Colonic mucosa (tissue), 4 donors: ENCODE results near the gene HSDL2. TPM values are rescaled to one million over a fixed set of nuclear protein-coding genes. Genes with fewer than 3 reads are reported as not detected.

Experiments
- DNase-seq: peaks from one replicate; pipeline ENCODE4 v3.0.0-alpha.2; 2020
- H3K27ac ChIP-seq: fragments of 200-600 bp; one replicate; pipeline ENCODE4 v1.8.0; 2021
- H3K27me3 ChIP-seq: fragments of 200-600 bp; one replicate; pipeline ENCODE4 v1.8.0; 2021
- H3K36me3 ChIP-seq: fragments of 200-600 bp; one replicate; pipeline ENCODE4 v1.8.0; 2021
- H3K4me1 ChIP-seq: fragments of 200-600 bp; one replicate; pipeline ENCODE4 v1.8.0; 2021; ENCODE audit warnings: mild to moderate bottlenecking
- H3K4me3 ChIP-seq: fragments of 200-600 bp; one replicate; pipeline ENCODE4 v1.8.0; 2021
- H3K9ac ChIP-seq, 2 donors: one replicate each; pipeline ENCODE4 v1.7.0; 2013; ENCODE audit warnings: control low read depth in 2 of 2, low read depth in 2 of 2, low read length in 2 of 2
- H3K9me3 ChIP-seq: fragments of 200-600 bp; one replicate; pipeline ENCODE4 v1.8.0; 2021
- intact Hi-C: fragments of 100-400 bp; cut with DNase I; formaldehyde crosslinking; loops from one replicate; pipeline ENCODE4 v1.14.1; 2022
- total RNA-seq, 2 donors: library from RNA; stranded (reverse); fragmentation: NEBNext Ultra II Directional in 1 of 2; extraction: Animal tissue kit (Norgen Biotek cat#: 25700) in 1 of 2; gene quantifications; one replicate each; pipeline ENCODE4 v1.2.1, GENCODE V29; 2021
- TF ChIP-seq, protein P1 (sequence below): fragments of 200-600 bp; IDR thresholded peaks from one replicate; pipeline ENCODE4 v1.8.0; 2022; ENCODE audit warnings: antibody characterized with exemption, mild to moderate bottlenecking
- donor health status: healthy.
- donor health status: DM: no; HTN: no; CAD: no.
- donor health status: DM: no; HTN: no; CAD: no.

HSDL2 gene
- total RNA-seq, 2 donors from 2014 or later: 45.4 to 48.9 TPM

DNA sequence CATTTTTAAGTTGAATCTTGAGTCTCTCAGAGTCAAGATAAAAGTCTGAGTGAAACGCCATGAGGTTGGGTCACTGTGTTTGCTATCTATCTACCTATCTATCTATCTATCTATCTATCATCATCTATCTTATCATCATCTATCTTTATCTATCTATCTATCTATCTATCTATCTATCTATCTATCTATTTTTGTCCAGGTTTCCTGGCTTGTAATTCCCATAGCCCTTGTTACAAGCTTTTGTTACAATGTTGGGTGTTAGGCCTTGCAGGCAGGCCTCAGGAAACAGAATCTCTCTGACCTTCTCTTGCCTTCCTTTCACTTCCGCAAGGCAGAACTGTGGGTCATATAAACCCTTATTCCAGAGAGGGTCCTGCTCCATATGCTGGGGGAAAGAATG lies 94.1 kb downstream of the HSDL2 start:
- Histone ChIP-seq H3K36me3 (no peaks in the 10 kb centered on the region), H3K4me1 (no peaks in the 10 kb centered on the region), H3K4me3 (no peak overlapping the region), H3K27ac (no peak overlapping the region), H3K9me3 (no peaks in the 10 kb centered on the region), H3K9ac (no peak overlapping the region), H3K27me3 (no peaks in the 10 kb centered on the region)
- TF ChIP-seq, protein P1, sequence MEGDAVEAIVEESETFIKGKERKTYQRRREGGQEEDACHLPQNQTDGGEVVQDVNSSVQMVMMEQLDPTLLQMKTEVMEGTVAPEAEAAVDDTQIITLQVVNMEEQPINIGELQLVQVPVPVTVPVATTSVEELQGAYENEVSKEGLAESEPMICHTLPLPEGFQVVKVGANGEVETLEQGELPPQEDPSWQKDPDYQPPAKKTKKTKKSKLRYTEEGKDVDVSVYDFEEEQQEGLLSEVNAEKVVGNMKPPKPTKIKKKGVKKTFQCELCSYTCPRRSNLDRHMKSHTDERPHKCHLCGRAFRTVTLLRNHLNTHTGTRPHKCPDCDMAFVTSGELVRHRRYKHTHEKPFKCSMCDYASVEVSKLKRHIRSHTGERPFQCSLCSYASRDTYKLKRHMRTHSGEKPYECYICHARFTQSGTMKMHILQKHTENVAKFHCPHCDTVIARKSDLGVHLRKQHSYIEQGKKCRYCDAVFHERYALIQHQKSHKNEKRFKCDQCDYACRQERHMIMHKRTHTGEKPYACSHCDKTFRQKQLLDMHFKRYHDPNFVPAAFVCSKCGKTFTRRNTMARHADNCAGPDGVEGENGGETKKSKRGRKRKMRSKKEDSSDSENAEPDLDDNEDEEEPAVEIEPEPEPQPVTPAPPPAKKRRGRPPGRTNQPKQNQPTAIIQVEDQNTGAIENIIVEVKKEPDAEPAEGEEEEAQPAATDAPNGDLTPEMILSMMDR: no peak
- no peak for DNase-seq
- intact Hi-C loops: no loop called here

DNA sequence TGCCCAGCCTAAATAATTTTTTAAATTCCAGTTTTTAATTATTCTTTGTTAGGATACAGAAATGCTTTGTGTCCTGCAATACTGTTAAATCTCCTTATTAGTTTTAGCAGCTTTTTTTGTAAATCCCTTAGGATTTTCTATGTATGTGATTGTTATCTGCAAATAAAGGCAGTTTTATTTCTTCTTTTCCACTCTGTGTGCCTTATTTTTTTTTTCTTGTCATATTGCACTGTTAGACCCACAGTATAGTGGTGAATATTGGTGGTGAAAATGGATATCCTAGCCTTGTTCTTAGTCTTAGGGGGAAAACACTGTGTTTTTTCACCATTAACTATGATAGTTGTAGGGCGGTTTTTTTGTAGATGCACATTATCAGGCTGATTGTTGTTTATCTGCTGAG lies 95.4 kb downstream of the HSDL2 start:
- intact Hi-C loops: no loop called here
- Histone ChIP-seq H3K27me3 (no peaks in the 10 kb centered on the region), H3K4me3 (no peak overlapping the region), H3K4me1 (no peaks in the 10 kb centered on the region), H3K36me3 (no peaks in the 10 kb centered on the region), H3K27ac (no peak overlapping the region), H3K9me3 (no peaks in the 10 kb centered on the region), H3K9ac (no peak overlapping the region)
- TF ChIP-seq, protein P1: no peak
- DNase-seq: no peak

DNA sequence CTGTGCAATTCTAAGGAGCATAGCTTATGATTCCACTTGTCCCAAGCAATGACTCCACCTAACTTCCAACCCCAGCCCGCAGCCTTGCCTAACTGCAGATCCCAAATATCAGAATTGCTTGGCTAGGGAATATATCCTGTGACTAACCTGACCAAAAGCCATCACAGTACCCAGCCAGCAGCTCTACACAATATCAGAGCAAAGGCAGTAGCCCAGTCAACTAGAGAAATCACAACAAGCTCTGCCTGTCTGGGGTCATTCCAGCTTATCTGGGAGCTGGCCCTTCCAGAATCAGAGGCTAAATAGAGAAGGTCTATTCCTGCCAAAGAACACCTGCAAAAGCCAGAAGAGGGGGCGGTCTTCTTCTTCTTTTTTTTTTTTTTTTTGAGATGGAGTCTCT lies 97.4 kb downstream of the HSDL2 start:
- no peak for DNase-seq
- Histone ChIP-seq H3K4me3 (no peak overlapping the region), H3K36me3 (no peaks in the 10 kb centered on the region), H3K27me3 (no peaks in the 10 kb centered on the region), H3K9ac (no peak overlapping the region), H3K27ac (no peak overlapping the region), H3K4me1 (no peaks in the 10 kb centered on the region), H3K9me3 (no peaks in the 10 kb centered on the region)
- intact Hi-C loops: no loop called here
- TF ChIP-seq, protein P1: no peak

DNA sequence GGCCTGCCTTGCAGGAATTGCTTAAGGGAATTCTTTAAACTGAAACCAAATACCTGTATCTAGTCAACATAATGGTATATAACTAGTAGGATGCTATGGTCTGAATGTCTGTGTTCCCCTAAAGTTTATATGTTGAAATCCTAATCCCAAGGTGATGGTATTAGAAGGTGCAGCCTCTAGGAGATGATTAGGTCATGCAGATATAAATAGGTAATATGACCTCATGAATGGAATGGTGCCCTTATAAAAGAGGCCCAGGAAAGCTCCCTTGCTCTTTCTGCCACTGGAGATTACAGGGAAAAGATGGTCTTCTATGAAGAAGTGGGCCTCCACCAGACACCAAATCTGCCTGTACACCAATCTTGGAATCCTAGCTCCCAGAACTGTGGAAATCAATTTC lies 99.3 kb downstream of the HSDL2 start:
- Histone ChIP-seq H3K27me3 (no peaks in the 10 kb centered on the region), H3K9ac (no peak overlapping the region), H3K4me1 (no peaks in the 10 kb centered on the region), H3K36me3 (no peaks in the 10 kb centered on the region), H3K4me3 (no peak overlapping the region), H3K27ac (no peak overlapping the region), H3K9me3 (no peaks in the 10 kb centered on the region)
- TF ChIP-seq, protein P1: no peak
- intact Hi-C loops: no loop called here
- no peak for DNase-seq

DNA sequence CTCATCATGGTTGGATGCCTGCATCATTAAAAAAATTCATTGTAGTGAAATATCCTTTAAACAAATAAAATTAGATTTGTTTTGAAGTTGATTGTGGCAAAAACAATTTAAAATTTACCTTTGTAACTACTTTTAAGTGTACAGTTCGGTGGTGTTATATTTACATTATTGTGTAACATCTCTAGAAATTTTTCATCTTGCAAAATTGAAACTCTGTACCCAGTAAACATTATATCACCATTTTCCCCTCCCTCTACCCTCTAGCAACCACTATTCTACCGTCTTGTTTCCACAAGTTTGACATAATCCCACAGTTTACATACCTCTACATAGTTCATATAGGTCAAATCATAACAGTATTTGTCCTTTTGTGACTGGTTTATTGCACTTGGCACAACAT lies 104.7 kb downstream of the HSDL2 start:
- Histone ChIP-seq H3K9ac (no peak overlapping the region), H3K27ac (no peak overlapping the region), H3K27me3 (no peaks in the 10 kb centered on the region), H3K36me3 (no peaks in the 10 kb centered on the region), H3K4me1 (no peaks in the 10 kb centered on the region), H3K4me3 (no peak overlapping the region), H3K9me3 (no peaks in the 10 kb centered on the region)
- no peak for DNase-seq
- TF ChIP-seq, protein P1: no peak
- intact Hi-C loops: no loop called here

DNA sequence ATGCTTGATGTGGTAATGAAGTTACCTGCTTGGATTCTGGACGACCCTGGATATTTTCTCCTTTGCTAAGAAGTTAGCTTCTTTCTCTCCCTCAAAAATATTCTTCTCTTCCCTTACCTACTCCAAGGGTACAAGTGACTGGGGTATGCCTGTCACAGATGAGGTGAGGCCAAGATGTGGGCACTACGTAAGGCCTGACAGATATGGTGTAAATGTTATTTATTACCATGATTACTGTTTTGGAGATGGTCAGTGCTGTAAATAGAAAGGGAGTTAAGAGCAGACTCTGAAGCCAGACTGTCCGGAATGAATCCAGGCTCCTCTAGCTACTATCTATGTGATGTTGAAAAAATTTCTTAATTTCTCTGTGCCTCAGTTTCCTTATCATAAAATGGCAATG lies 105.7 kb downstream of the HSDL2 start:
- intact Hi-C loops: no loop called here
- H3K4me3 ChIP-seq: no peak overlapping the region
- H3K27me3 ChIP-seq: no peaks in the 10 kb centered on the region
- H3K27ac ChIP-seq: no peak overlapping the region
- peak overlapping the region in 1 of 2 donors; percentile 88 for H3K9ac ChIP-seq
- H3K4me1 ChIP-seq: no peaks in the 10 kb centered on the region
- no peaks in the 10 kb centered on the region for H3K9me3 ChIP-seq
- H3K36me3 ChIP-seq: no peaks in the 10 kb centered on the region
- no peak for DNase-seq
- TF ChIP-seq, protein P1: no peak
